Liver (tissue), 9 donors: Measurements from ENCODE around the gene NMNAT2. TPM values are rescaled to one million over a fixed set of nuclear protein-coding genes. Genes with fewer than 3 reads are reported as not detected.

Source experiments
- DNase-seq: peaks from one replicate; pipeline ENCODE4 v3.0.0-alpha.2; 2017; ENCODE audit warnings: low spot score
- H3K27ac ChIP-seq, 2 donors: one replicate each; pipeline ENCODE4 v1.7.0; 2013; ENCODE audit warnings: inconsistent platforms in 2 of 2, low read length in 2 of 2, control low read depth in 1 of 2, low read depth in 1 of 2, mild to moderate bottlenecking in 1 of 2
- H3K27me3 ChIP-seq, 4 donors: one replicate each; pipeline versions ENCODE4 v1.6.1 to v1.7.0; 2013; ENCODE audit warnings: low read length in 3 of 4, inconsistent platforms in 1 of 4, mild to moderate bottlenecking in 1 of 4, moderate library complexity in 1 of 4; ENCODE audit not compliant: control insufficient read depth in 4 of 4, insufficient read depth in 4 of 4
- H3K36me3 ChIP-seq, 4 donors: one replicate each; pipeline versions ENCODE4 v1.6.1 to v1.7.0; 2013; ENCODE audit warnings: low read length in 3 of 4, mild to moderate bottlenecking in 3 of 4, low read depth in 1 of 4, moderate library complexity in 1 of 4; ENCODE audit not compliant: control insufficient read depth in 4 of 4, insufficient read depth in 3 of 4
- H3K4me1 ChIP-seq, 4 donors: one replicate each; pipeline versions ENCODE4 v1.6.1 to v1.7.0; 2013; ENCODE audit warnings: low read length in 3 of 4, mild to moderate bottlenecking in 3 of 4, moderate library complexity in 1 of 4; ENCODE audit not compliant: control insufficient read depth in 4 of 4, insufficient read depth in 4 of 4
- H3K4me3 ChIP-seq, 3 donors: one replicate each; pipeline versions ENCODE4 v1.6.1 to v1.7.0; 2013; ENCODE audit warnings: low read length in 3 of 3, control low read depth in 1 of 3, low read depth in 1 of 3, mild to moderate bottlenecking in 1 of 3
- H3K9ac ChIP-seq, 2 donors: one replicate each; pipeline ENCODE4 v1.7.0; 2013; ENCODE audit warnings: low read length in 2 of 2, mild to moderate bottlenecking in 2 of 2, moderate library complexity in 2 of 2, control low read depth in 1 of 2, low read depth in 1 of 2
- H3K9me3 ChIP-seq, 4 donors: one replicate each; pipeline versions ENCODE4 v1.6.1 to v1.7.0; 2013; ENCODE audit warnings: low read length in 3 of 4; ENCODE audit not compliant: control insufficient read depth in 4 of 4
- EGR1 ChIP-seq, 2 donors: IDR thresholded peaks; 2 replicates each; pipeline ENCODE4 v1.6.1; 2016 to 2018; ENCODE audit warnings: antibody characterized with exemption in 2 of 2, low read depth in 2 of 2
- FOXA1 ChIP-seq: IDR thresholded peaks from 2 replicates; pipeline ENCODE4 v1.6.1; 2016; ENCODE audit warnings: antibody characterized with exemption
- FOXA2 ChIP-seq: IDR thresholded peaks from 2 replicates; pipeline ENCODE4 v1.6.1; 2016; ENCODE audit warnings: antibody characterized with exemption
- GABPA ChIP-seq, 2 donors: IDR thresholded peaks in 1 of 2; conservative IDR thresholded peaks in 1 of 2; 2 replicates each; pipeline ENCODE4 v1.6.1; 2016; ENCODE audit warnings: antibody characterized with exemption in 2 of 2, mild to moderate bottlenecking in 1 of 2, moderate library complexity in 1 of 2
- HNF4A ChIP-seq, 2 donors: conservative IDR thresholded peaks; 2 replicates each; pipeline ENCODE4 v1.6.1; 2016; ENCODE audit warnings: antibody characterized with exemption in 2 of 2, mild to moderate bottlenecking in 2 of 2
- HNF4G ChIP-seq: IDR thresholded peaks from 2 replicates; pipeline ENCODE4 v1.6.1; 2016; ENCODE audit warnings: antibody characterized with exemption
- JUND ChIP-seq, 2 donors: IDR thresholded peaks; 2 replicates each; pipeline ENCODE4 v1.6.1; 2016; ENCODE audit warnings: antibody characterized with exemption in 2 of 2
- RAD21 ChIP-seq, 2 donors: IDR thresholded peaks; 2 replicates each; pipeline ENCODE4 v1.6.1; 2016; ENCODE audit warnings: antibody characterized with exemption in 2 of 2, mild to moderate bottlenecking in 2 of 2
- REST ChIP-seq: IDR thresholded peaks from 2 replicates; pipeline ENCODE4 v1.6.1; 2016; ENCODE audit warnings: antibody characterized with exemption, mild to moderate bottlenecking
- RXRA ChIP-seq, 2 donors: IDR thresholded peaks; 2 replicates each; pipeline ENCODE4 v1.6.1; 2017 to 2018; ENCODE audit warnings: antibody characterized with exemption in 2 of 2, mild to moderate bottlenecking in 1 of 2
- SP1 ChIP-seq: IDR thresholded peaks from 2 replicates; pipeline ENCODE4 v1.6.1; 2018; ENCODE audit warnings: antibody characterized with exemption, mild to moderate bottlenecking
- TAF1 ChIP-seq: conservative IDR thresholded peaks from 2 replicates; pipeline ENCODE4 v1.6.1; 2016; ENCODE audit warnings: antibody characterized with exemption, mild to moderate bottlenecking
- ZBTB33 ChIP-seq: IDR thresholded peaks from 2 replicates; pipeline ENCODE4 v1.6.1; 2016; ENCODE audit warnings: antibody characterized with exemption
- WGBS: extraction: QIAGEN DNeasy Blood & Tissue Kit; methylation state at CpG from one replicate; pipeline ENCODE4 v1.1.7; 2013; 5-methylcytosine and 5-hydroxymethylcytosine counted together
- polyA plus RNA-seq, 2 donors: library from polyadenylated mRNA; stranded (reverse) in 1 of 2; unstranded in 1 of 2; fragments of 200-250 nt in 1 of 2; fragments of >200 nt in 1 of 2; fragmentation: Nextera tagmentation in 1 of 2; extraction: Ambion mirVana in 1 of 2; gene quantifications; one replicate each; pipeline versions ENCODE4 v1.2.1 to v1.2.3, GENCODE V29; 2013 to 2015
- total RNA-seq, 2 donors: library from RNA; depleted of rRNA; stranded (reverse); fragments of >200 nt; gene quantifications; one replicate each; pipeline ENCODE4 v1.2.3, GENCODE V29; 2014
- TF ChIP-seq, protein P1 (sequence below): IDR thresholded peaks from 2 replicates; pipeline ENCODE4 v1.6.1; 2016; ENCODE audit warnings: antibody characterized with exemption
- TF ChIP-seq, protein P2 (sequence below): fragments of 150-350 bp; IDR thresholded peaks from 2 replicates; pipeline ENCODE4 v1.5.1; 2017; ENCODE audit warnings: improper control_type of control experiment, low read depth, low read length; ENCODE audit not compliant: missing input control
- TF ChIP-seq, protein P3 (sequence below): IDR thresholded peaks from 2 replicates; pipeline ENCODE4 v1.6.1; 2016; ENCODE audit warnings: antibody characterized with exemption
- donor health status: healthy.
- donor health status: healthy.
- donor health status: healthy.
- donor health status: healthy.
- donor health status: healthy.

NMNAT2 gene
- total and polyA plus RNA-seq, 4 donors = under 0.01 to 0.07 (median 0.05) TPM; not detected in 1

DNA sequence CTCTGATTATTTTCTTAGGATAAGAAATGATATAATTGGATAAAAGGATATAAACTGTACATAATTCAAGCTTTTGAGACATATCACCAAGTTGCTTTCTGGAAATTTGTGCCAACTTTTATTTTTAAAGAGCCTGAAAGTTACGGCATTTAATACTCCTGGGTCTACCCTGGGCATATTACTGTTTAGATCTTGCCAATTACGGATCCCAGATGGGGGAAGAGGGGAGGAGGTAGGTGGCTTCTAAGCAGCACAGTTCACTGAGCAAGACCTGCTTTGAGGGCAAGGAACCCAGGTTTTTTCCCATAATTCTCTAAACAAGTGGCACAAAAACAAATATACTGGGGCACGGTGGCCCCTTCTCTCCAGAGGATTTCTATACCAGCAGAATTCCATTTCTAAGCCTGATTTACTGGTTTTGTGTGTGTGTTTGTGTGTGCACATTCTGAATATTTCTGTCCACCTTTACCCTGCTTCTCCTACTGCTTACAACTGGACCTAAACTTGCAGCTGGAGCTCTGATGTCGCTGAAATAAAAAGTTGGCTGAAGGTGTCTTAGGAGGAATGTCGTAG lies 155.5 kb downstream of the NMNAT2 start:
- no peaks in the 10 kb centered on the region for H3K4me1 ChIP-seq
- H3K9me3 ChIP-seq = no peaks in the 10 kb centered on the region
- no peak for DNase-seq
- H3K4me3 ChIP-seq = no peak overlapping the region
- H3K36me3 ChIP-seq = no peaks in the 10 kb centered on the region
- no peak overlapping the region for H3K9ac ChIP-seq
- 75% methylated on average over 5 of the region's 5 CpGs for WGBS
- H3K27ac ChIP-seq = no peak overlapping the region
- H3K27me3 ChIP-seq = peaks cover 0 to 3% (median 0%) of the 10 kb centered on the region in 4 donors
- TF ChIP-seq, protein P1, sequence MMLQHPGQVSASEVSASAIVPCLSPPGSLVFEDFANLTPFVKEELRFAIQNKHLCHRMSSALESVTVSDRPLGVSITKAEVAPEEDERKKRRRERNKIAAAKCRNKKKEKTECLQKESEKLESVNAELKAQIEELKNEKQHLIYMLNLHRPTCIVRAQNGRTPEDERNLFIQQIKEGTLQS = no peak
- TF ChIP-seq, protein P2, sequence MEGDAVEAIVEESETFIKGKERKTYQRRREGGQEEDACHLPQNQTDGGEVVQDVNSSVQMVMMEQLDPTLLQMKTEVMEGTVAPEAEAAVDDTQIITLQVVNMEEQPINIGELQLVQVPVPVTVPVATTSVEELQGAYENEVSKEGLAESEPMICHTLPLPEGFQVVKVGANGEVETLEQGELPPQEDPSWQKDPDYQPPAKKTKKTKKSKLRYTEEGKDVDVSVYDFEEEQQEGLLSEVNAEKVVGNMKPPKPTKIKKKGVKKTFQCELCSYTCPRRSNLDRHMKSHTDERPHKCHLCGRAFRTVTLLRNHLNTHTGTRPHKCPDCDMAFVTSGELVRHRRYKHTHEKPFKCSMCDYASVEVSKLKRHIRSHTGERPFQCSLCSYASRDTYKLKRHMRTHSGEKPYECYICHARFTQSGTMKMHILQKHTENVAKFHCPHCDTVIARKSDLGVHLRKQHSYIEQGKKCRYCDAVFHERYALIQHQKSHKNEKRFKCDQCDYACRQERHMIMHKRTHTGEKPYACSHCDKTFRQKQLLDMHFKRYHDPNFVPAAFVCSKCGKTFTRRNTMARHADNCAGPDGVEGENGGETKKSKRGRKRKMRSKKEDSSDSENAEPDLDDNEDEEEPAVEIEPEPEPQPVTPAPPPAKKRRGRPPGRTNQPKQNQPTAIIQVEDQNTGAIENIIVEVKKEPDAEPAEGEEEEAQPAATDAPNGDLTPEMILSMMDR = no peak
- no peak for TF ChIP-seq RAD21 (IDR thresholded peaks at IDR 0.05)
- no peak for TF ChIP-seq REST
- TF ChIP-seq HNF4A (conservative IDR thresholded peaks at IDR 0.05) = no peak
- TF ChIP-seq FOXA2 = no peak
- TF ChIP-seq HNF4G = no peak
- TF ChIP-seq ZBTB33 = no peak
- no peak for TF ChIP-seq EGR1 (IDR thresholded peaks at IDR 0.05; ENCODE audit: low read depth in 2 of 2)
- TF ChIP-seq TAF1 = no peak
- TF ChIP-seq FOXA1 = no peak
- TF ChIP-seq, protein P3, sequence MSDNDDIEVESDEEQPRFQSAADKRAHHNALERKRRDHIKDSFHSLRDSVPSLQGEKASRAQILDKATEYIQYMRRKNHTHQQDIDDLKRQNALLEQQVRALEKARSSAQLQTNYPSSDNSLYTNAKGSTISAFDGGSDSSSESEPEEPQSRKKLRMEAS = no peak

GRCh38 chr1:183259924-183260323 lies 158.3 kb downstream of the NMNAT2 start:
- Histone ChIP-seq H3K9ac (no peak overlapping the region), H3K36me3 (no peaks in the 10 kb centered on the region), H3K4me1 (no peaks in the 10 kb centered on the region), H3K27me3 (peaks cover 0 to 3% (median 0%) of the 10 kb centered on the region in 4 donors), H3K27ac (no peak overlapping the region), H3K9me3 (no peaks in the 10 kb centered on the region), H3K4me3 (no peak overlapping the region)
- TF ChIP-seq REST (no peak), RXRA (IDR thresholded peaks at IDR 0.05) (no peak), HNF4A (conservative IDR thresholded peaks at IDR 0.05) (no peak), JUND (IDR thresholded peaks at IDR 0.05) (no peak), ZBTB33 (no peak), GABPA (IDR thresholded peaks at IDR 0.05 in 1 of 2, conservative IDR thresholded peaks at IDR 0.05 in 1 of 2) (no peak), FOXA2 (no peak), SP1 (no peak)
- no peak for DNase-seq
- 81% methylated on average over 5 of the region's 5 CpGs for WGBS
